HG02763 (cell line): ENCODE results near the gene TMEM72.

Experiments
- ATAC-seq: cut with Tn5 transposase; IDR thresholded peaks from one replicate; pipeline ENCODE4 v1.9.1; 2021; ENCODE audit warnings: mild to moderate bottlenecking, moderate library complexity; ENCODE audit not compliant: unreplicated experiment

The TMEM72 gene

DNA sequence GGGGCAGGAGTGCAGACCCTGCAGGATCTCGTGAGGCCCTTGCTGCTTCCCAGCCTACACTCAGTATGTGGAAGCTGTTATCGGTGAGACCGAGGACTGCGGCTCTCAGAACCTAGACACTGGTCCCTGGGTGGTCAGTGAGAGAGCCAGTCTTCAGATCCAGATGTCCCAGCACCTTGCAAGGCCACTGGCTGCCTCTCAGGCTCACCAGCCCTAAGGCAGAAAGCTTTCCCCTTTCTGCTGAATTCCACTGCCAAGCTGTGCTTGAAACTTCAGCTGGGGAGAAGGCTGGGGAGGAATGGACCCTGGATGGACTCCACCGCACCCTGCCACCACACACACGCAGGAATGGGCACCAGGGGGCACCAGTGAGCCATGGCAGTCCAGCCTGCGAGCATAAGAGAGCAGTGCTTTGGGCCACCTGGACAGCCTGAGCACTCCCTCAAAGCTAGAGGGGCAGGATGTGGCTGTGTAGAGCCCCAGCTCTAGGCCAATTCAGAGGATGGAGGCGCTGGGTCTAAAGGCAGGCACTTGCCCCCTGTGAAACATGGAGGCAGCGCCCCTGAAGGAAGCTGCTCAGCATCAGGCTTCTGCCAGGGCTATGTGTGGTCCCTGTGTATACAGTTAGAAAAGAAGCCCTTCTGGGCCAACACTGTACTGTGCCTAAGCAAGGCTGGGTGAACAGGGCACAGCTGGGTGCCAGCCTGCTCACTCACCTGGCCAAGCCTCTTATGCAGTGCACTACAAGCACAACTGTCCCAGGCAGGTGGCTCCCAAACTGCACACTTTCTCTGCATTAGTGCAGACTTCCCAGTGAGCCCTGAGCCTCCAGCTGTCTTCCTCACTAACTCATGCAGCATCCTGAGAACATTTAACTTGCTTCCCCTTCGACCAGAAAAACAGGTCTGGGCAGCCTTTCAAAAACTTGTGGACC, 21.6 kb downstream of the TMEM72 start:
- ATAC-seq = peak; percentile 98

DNA sequence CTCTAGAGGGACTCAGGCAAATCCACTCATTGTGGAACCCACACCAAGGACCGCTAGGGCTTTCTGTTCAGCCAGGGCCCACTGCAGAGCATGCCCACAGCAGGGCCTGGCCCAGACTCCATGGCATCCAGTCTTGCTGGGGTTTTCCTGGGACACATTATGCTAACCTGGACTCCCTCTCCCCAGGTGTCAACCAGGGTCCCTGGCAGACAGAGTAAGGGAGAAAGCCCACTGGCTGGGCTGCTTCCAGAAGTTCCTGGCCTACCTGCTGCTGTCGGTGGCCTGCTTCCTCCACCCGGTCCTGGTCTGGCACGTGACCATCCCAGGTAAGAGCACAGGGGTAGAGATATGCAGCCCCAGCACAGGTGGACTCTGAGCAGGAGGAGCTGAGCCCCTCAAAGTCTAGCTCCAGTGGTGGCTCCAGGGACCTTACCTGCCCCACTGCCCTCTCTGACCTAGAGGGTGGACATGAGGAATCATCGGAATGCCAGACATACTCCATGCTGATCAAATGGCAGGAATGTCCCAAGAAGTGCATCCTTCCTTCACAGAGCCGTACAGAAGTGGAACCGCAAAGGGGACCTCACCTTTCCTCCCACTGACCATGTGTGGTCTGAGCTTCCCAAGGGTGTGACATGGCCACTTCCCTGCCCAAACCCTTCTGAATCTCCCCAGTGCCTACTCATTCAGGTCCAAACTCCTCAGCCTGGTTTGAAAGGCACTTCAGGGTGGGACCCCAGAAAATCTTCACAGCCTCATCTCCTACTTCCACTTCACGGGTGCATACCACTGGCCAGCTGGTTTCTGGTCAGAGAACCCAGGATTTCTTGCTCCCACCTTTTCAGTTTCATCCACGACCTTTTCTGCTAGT, 22.5 kb downstream of the TMEM72 start:
- ATAC-seq = no peak

DNA sequence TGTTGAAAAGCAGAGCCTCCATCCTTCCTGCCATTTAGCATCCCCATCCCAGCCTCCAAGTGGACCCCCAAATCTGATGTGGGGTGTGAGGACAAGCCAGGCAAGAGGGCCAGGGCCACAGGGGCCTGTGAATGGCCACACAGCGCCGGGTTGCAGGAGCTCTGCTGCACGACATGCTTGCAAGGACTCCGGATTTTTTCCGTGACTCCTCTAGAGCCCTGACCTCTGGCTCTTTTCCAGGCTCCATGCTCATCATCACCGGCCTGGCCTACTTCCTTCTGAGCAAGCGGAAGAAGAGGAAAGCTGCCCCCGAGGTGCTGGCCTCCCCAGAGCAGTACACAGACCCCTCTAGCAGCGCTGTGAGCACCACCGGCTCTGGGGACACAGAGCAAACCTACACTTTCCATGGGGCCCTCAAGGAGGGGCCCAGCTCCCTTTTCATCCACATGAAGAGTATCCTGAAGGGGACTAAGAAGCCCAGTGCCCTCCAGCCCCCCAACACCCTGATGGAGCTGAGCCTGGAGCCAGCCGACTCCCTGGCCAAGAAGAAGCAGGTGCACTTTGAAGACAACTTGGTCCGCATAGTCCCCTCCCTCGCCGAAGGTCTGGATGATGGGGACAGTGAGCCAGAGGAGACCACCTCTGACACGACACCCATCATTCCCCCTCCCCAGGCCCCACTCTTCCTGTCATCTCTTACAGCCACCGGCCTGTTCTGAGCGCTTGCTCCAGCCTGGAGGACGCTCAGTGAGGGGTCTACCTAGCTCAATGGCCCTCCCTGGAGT, 23.5 kb downstream of the TMEM72 start:
- ATAC-seq = no peak

DNA sequence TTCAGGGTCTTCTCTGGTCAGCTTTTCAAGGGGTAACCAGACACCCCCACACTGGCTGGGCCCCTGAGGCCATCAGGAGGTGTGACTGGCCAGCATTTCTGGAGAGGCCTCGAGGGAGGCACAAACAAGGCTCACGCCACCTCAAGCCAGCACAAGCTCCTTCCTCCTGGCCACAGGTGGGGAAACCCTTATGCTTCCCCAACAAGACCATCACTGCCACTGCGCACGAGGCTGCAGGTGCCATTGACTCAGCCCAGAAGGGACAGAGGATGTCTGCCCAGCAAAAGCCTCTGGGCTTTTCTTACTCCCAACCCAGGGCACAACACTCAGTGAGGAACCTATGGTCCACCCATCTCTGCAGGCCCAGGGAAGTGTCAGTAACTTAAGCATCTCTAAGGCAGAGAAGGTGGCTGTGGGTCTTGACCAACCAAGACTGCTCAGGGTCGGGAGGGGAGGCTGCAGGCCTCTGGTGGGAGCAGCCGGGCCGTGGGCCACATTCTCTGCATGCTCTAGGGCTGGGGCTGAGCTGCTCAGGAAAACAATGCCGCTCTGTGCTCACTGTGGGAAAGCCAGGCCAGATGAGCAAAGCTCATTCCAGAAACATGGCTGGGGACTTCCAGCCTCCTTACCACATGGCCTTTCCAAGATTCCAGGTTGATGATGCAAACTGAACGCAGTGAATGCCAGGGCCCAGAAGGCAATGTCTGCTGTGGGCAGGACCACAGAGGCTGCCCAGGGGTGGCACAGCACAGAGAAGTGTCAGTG, 24.2 kb downstream of the TMEM72 start:
- no peak for ATAC-seq

DNA sequence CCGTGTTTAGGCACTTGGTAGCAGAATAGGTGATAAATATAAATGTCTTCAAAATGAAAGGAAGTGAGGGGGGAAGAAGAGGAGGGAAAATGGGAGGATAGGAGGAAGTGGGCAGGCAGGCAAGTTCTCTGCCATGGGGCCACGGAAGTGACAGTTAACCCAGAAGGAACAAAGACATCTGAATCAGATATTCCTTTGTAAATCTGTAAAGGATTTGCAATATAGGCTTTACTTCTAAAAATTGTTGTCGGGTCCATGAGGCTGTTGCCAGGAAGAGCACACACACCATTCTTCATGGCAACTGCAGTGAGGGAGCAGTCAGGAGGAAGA, 24.8 kb downstream of the TMEM72 start:
- no peak for ATAC-seq

DNA sequence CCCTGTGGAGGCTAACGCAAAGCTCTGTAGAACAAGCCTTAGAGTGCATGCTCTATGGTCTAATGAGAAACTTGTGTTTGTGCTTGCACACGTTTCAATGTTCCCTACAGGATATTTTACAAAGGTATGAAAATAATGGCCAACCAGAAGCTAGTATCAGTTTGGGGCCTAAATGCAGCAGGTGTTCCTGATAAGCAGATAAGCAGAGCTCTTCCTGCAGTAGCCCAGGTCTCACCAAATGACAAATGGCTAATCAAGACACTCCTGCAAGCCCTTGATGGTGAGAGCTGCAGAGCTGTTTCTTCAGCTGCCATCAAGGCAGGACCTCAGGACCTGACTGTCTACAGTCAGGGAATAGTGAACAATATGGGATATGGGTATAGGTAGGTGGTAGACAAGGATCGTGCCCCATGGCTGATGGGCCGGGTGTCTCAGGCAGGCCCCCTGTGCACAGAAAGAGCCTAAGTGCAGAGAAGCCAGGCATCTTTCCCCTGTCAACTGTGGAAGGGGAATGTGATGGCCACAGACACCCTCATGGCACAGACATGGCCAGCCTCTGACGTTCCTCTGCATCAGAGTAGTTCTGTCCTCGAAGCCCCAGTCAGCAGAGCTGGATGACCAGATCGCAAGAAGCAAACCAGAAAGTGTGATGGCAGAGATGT, 25.3 kb downstream of the TMEM72 start:
- no peak for ATAC-seq

DNA sequence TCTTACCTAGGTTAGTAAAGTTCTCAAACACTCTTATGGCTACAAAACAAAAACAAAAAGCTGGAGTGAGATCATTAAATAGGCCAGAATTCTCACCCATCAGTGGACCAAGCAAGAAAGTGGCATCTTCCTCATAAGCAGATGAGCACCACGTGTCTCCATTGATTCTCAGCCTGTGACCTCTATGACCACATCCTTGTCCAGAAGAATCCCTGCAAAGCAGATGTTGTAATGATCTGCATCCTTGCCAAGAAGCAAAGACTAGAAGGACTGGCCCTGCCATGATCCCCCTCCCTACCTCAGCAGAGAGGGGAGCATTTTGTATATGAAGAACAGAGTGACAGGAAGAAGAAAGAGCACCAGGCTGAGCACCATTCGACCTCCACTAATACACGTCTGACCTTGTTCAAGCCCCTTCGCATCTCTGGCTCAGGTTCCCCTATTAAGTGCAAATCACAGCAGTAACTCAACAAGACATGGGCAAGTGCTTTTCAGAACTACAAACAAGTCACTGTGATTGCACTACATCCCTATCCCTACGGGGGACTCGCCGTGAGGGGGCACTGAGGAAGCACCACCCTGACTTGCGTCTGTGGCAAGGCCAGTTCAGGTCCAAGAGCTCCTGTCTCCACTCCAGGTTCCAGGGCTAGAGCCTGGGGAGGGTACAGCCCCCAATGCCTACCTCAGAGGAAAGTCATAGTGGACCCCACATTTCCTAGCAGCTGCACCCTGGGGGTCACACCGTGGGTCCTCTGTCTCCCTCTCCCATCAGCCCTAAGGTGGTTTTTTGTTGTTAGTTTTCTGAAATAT, 26.3 kb downstream of the TMEM72 start:
- no peak for ATAC-seq

DNA sequence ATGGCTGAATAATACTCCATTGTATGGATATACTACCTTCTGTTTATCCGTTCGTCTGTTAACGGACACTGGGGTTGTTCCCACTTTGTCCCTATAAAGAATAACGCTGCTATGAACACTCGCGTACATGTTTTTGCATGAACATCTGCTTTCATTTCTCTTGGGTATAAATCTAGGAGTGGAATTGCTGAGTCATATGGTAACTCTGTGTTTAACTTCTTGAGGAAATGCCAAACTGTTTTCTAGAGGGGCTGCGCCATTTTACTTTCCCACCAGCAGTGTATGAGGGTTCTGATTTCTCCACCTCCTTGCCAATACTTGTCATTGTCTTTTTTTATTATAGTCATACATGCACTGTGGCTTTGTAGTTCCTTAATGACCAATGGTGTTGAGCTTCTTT, 27.8 kb downstream of the TMEM72 start:
- ATAC-seq = no peak

DNA sequence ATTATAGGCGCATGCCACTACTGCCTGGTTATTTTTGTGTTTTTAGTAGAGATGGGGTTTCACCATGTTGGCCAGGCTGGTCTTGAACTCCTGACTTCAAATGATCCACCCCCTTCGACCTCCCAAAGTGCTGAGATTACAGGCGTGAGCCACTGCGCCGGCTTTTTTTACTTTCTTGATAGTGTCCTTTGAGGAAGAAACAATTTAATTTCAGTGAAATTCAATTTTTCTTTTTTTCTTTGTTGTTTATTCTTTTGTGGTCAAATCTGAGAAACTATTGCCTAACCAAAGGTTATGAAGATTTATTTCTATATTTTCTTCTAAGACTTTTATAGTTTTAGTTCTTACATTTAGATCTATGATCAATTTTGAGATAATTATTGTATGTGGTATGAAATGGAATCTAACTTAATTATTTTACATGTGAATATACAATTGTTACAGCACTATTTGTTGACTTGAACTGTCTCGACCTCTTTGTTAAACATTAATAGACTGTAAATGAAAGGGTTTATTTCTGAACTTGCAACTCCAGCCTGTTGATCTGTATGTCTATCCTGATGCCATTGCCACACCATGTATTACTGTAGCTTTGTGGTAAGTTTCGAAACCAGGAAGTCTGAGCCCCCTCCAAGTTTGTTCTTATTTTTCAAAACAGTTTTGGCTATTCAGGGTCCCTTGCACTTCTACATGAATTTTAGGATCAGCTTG, 28.7 kb downstream of the TMEM72 start:
- no peak for ATAC-seq

DNA sequence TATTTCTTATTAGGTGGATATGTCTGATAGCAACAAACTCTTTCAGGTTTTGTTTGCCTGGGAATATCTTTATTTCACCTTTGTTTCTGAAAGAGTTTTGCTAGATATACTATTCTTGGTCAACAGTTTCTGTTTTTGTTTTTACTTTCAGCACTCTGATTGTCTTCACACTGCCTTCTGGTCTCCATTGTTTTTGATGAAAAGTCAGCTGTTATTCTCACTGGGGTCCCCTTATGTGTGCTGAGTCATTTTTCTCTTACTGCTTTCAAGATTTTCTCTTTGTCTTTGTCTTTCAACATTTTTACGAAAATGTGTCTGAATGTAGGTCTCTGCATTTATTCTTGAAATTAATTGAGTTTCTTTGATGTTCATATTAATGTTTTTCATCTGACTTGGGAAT, 33.2 kb downstream of the TMEM72 start:
- ATAC-seq = no peak

DNA sequence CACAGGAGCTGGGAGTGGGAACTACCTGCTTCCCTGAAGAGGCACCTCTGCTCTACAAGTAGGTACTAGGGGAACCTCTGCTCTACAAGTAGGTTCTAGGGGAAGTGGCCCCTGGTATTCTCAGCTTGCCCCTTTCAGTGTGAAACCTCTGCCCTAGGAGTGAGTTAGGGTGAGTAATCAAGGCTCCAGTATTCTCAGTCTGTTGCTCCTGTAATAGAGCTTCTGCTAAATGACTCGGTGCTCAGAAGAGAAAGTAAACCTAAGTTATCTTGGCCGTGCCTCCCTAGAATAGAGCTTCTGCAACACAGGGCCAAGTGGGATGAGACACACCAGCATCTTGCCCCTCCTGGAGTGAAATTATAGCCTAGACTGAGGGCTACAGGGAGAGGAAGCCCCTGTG, 35.1 kb downstream of the TMEM72 start:
- peak; percentile 55 for ATAC-seq

DNA sequence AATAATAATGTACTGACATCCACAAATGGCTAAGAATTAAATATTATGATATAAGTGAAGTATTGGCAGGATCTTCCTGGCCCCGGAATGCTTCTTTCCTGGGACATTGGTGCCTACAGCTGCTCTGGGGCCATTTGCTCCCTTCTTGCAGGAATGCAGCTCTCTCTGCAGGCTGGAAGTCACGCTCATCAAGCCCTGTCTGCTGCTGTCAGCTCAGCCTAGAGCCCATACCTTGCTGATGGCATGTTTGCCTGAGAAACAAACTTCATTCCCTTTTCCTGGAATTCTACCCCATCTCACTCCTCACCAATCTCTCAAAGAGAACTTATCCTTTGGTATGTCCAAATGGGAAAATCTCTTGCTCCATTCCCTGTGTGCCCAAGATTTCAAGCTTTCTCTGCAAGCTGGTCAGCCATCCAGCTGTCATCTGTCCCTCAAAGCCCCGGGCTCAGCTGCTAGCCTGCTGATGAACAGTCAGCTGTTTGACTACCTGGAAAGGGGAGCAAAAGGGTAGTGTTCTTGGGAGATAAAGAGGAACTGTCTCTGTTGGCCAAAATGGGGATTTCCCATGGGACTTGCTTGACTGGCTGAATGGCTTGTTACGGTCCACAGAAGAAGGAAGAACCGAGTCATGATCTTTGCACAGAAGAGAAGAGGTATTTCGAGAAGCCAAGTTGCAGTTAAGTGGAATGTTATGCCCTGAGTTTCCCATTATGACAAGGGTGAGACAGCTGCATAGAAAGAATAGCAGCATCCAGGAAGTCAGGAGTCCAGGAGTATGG, 36.4 kb downstream of the TMEM72 start:
- ATAC-seq = peak; percentile 55

DNA sequence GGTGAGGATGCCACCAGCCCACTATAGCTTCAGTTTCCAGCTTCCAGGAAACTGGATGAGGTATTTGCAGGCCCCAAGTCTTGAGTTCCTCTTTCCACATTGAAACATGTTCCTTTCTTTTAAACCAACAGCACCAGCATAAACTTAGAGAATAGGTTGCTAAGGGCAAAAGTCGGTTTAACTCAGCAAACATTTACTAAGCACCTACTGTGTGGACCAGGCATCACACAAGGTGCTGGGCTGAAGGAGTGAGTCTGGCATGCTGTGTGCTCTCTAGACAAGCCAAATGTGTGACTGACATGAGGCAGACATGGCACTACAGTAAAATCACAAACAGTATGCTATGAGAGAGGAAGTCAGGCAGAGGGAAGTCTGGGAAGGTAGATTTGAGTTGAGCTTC, 37.5 kb downstream of the TMEM72 start:
- no peak for ATAC-seq

DNA sequence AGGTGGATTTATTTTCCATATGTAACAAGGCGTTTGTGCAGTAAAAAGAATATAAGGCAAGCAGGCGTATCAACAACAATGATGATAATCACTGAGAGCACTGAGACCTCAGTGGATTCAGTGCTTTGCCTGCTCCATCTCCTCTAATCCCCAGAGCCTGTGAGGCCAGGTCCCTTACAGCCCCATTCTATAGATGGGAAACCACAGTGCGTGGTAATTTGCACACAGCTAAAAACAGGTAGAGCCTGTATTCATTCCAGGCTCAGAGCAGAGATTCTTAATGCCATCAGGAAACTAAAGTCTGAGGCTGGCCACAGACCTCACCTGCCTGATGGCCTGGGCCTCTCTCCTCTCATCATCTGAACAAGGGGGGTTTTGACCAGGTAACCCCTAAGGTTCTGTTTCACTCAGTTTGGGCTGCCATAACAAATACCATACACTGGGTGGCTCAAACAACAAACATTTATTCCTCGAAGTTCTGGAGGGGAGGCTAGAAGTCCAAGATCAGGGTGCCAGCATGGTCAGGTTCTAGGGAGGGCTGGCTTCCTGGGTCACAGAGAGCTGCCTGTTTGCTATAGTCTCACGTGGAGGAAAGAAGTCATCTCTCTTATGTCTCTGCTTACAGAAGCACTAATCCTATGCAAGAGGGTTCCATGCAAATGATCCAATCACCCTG, 38.1 kb downstream of the TMEM72 start:
- no peak for ATAC-seq

DNA sequence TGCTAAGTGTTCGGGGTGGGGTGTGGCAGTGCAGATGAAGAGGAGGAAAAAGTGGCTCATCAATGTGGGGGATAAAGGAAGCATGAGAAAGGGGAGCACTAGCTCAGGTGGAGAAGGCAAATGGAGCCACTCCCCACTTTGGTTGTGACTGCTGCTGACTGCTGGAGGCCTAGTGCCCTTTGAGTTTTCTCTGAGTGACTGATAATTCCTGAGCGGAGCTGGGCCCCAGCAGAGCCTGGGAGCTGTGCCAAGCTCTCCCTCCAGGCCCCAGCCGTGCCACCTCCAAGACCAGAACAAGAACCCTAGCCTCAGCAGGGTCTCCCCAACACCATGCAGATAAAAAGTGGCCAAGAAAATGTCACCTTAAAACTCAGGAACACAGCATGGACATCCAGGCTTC, 38.8 kb downstream of the TMEM72 start:
- no peak for ATAC-seq

DNA sequence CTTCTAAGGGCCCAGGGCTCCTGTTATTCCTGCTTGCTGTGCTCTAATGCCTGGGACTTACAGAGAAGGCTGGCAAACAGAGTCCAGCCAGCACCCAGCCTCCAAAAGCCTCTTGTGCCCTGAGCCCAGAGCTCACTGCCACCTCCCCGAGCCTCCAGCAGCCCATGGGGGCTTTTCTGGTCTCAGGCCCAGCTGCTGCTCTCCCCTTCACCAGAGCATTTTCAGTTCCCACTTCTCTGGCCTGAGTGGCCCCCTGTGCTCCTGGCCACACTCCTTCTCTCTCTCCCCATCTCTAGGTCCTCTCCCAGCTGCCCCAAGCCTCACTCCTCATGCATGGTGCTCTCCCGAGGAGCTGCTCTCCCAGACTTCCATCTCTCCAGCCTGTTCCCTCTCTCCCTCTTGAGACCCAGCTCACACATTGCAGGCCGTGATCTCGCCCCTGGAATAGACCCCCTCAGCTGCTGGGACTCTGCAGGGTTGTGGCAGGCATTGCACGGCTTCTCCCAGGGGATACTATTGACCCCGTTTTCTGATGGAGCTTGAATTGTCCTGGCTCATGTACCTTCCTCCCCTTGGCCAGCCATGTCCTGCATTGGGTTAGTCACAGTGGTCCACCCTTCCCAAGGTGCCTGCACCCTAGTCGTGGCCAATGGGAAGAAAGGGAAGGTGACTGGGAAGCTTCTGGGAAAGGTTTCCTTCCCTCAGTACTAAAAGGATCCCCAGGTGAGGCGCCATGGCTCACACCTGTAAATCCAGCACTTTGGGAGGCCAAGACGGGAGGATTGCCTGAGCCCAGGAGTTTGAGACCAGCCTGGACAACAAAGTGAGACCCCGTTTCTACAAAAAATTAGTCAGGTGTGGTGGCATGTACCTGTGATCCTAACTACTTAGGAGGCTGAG, 39.4 kb downstream of the TMEM72 start:
- no peak for ATAC-seq
